ENCODE measurements around the gene NAT9. TPM values are rescaled to one million over a fixed set of nuclear protein-coding genes. Genes with fewer than 3 reads are reported as not detected.

Gene NAT9
- total RNA-seq, 4 donors from 2014 or later: 12.4 to 20.0 (median 18.3) TPM

GRCh38 chr17:74796866-74797265 lies 20.7 kb upstream of the NAT9 start:
- TF ChIP-seq CTCF (IDR thresholded peaks at IDR 0.05; ENCODE audit: low read depth): no peak

- no peak for TF ChIP-seq CTCF (IDR thresholded peaks at IDR 0.05; ENCODE audit: low read depth)
These were observed 20.1 kb upstream of the NAT9 start for GRCh38 chr17:74796211-74796610.

GRCh38 chr17:74795327-74796020 lies 19.3 kb upstream of the NAT9 start:
- no peak for TF ChIP-seq CTCF (IDR thresholded peaks at IDR 0.05; ENCODE audit: low read depth)

GRCh38 chr17:74792586-74793105 lies 16.5 kb upstream of the NAT9 start:
- no peak for TF ChIP-seq CTCF (IDR thresholded peaks at IDR 0.05; ENCODE audit: low read depth)

- no peak for TF ChIP-seq CTCF (IDR thresholded peaks at IDR 0.05; ENCODE audit: low read depth)
These were observed 14.3 kb upstream of the NAT9 start for GRCh38 chr17:74790161-74791058.

- no peak for TF ChIP-seq CTCF (IDR thresholded peaks at IDR 0.05; ENCODE audit: low read depth)
These were observed 10.4 kb upstream of the NAT9 start for GRCh38 chr17:74786431-74787055.

GRCh38 chr17:74785981-74786360 lies 9.8 kb upstream of the NAT9 start:
- TF ChIP-seq CTCF (IDR thresholded peaks at IDR 0.05; ENCODE audit: low read depth): no peak

All from subcutaneous adipose tissue (tissue), 4 donors.